BJ (cell line): ENCODE measurements around the gene MAP3K6. TPM values are rescaled to one million over a fixed set of nuclear protein-coding genes. Genes with fewer than 3 reads are reported as not detected.

Source experiments
- CTCF ChIA-PET: fragments of 350-600 bp; formaldehyde crosslinking; extraction: SDS; loops from one replicate; lab custom pipeline; 2021; ENCODE audit warnings: antibody characterized with exemption, inconsistent platforms; lab: Yijun Ruan, JAX
- POLR2A ChIA-PET: fragments of 300-600 bp; sonication (Branson Sonifier 250); formaldehyde crosslinking; extraction: SDS; loops from one replicate; lab custom pipeline; 2021; ENCODE audit warnings: antibody characterized with exemption; lab: Charles Lee
- DNase-seq: peaks from one replicate; pipeline ENCODE4 v3.0.0-alpha.2; 2011; ENCODE audit warnings: low read depth
- H3K27me3 ChIP-seq: 2 replicates; pipeline ENCODE4 v1.6.0; 2011; ENCODE audit warnings: low read length; ENCODE audit not compliant: control insufficient read depth, insufficient read depth
- H3K36me3 ChIP-seq: 2 replicates; pipeline ENCODE4 v1.5.1; 2011; ENCODE audit warnings: low read length; ENCODE audit not compliant: control insufficient read depth, insufficient read depth
- H3K4me3 ChIP-seq: 2 replicates; pipeline ENCODE4 v1.5.1; 2011; ENCODE audit warnings: low read depth, mild to moderate bottlenecking, control low read depth, low read length
- CTCF ChIP-seq: IDR thresholded peaks from 2 replicates; pipeline ENCODE4 v1.5.1; 2011; ENCODE audit warnings: low read depth, mild to moderate bottlenecking, control low read depth, inconsistent platforms, low read length, moderate library complexity; ENCODE audit not compliant: insufficient read depth
- polyA plus RNA-seq: library from polyadenylated mRNA; depleted of rRNA; stranded (reverse); fragments of >200 nt; gene quantifications from 2 replicates; pipeline ENCODE4 v1.2.3, GENCODE V29; 2011

Gene MAP3K6
- polyA plus RNA-seq, 1 experiment, result 18.0 TPM

DNA sequence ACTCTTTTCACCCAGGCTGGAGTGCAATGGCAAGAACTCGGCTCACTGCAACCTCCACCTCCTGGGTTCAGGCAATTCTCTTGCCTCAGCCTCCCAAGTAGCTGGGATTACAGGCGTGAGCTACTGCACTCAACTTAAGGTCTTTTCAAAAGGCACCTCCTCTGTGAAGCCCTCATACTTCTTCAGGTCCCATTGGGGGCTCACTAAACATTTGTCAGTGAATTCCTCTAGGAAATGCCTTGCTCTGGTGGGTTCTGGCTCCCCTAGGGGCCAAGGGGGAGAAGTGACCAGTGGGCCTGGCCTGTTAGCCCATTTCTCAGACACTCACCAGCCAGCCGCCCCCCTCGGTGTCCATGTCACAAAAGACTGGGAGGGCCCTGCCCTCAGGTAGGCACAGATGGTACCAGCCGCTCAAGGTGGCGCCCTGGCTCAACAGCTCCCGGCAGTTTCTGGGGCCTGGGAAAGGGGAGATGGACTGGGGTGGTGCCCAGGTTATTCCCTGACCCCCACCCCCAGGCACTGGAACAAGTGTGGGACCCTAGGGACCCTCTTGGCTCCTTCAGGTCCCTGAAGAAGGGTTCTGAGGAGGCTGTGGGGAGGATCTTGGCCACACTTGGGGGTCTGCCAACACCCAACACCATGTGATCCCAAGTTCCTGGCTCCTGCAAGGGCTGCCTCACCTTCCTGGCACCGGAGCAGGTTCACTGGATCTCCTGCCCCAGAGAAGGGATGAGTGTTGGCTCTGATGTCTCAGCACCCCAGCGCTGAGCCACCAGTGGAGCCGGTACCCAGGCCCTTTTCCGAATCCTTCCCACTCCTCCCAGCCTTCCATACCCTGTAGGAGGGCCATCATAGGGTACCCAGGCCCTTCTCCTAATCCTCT lies 6.3 kb upstream of the MAP3K6 start:
- H3K4me3 ChIP-seq, result no peak overlapping the region
- CTCF ChIA-PET, result no interaction called here
- POLR2A ChIA-PET, result no interaction called here

GRCh38 chr1:27372022-27372807 lies 5.5 kb upstream of the MAP3K6 start:
- TF ChIP-seq CTCF, result no peak
- Histone ChIP-seq H3K27me3 (no peaks in the 10 kb centered on the region; the same call in 1 of the 2 replicates), H3K36me3 (no peaks in the 10 kb centered on the region), H3K4me3 (no peak overlapping the region)
- no peak for DNase-seq
- CTCF ChIA-PET, result interaction anchor here (0.6 to 5.0 kb wide), 4 partner anchors 15 to 88 kb away, joined by 3 to 29 read pairs (median 7); no protein-coding TSS in a partner anchor
- POLR2A ChIA-PET, result no interaction called here

More for the DNA sequence above, 6.3 kb upstream of the MAP3K6 start:
- TF ChIP-seq CTCF, result peak; percentile 31; the same call in 1 of the 2 replicates
- H3K36me3 ChIP-seq, result no peaks in the 10 kb centered on the region
- no peak for DNase-seq
- no peaks in the 10 kb centered on the region; the same call in 1 of the 2 replicates for H3K27me3 ChIP-seq

GRCh38 chr1:27368869-27369582 lies 2.3 kb upstream of the MAP3K6 start:
- no peak overlapping the region for H3K4me3 ChIP-seq
- ChIA-PET CTCF (interaction anchor here (0.8 to 6.1 kb wide), 9 partner anchors 10 to 70 kb away, joined by 3 to 118 read pairs (median 6); partner anchors contain the start of gene CD164L2), POLR2A (no interaction called here)
- DNase-seq, result no peak
- H3K36me3 ChIP-seq, result no peaks in the 10 kb centered on the region
- H3K27me3 ChIP-seq, result no peaks in the 10 kb centered on the region
- peak; percentile 35 for TF ChIP-seq CTCF

DNA sequence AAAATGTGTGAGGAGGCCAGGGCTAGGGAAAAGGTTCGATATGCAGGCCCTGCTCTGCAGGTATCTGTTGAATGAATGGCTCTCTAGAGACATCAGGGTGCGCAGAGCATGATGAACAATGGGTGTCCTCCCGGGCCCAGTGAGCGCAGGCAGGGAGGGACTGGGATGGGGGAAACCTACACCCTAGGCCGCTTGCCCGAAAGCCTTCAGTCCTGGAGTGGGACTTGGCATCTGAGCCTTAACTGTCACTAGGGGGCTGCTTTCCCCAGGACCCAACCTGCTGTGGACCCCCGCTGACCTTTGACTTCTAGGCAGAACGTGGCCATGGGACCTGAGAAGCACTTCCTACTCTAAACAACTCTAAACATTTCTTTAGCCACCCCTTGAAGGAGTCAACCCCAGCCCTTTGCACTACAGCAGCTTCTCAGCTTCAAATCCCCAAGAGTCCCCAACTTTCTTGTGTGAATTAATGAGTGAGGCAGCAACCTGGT lies 444 bp upstream of the MAP3K6 start:
- no peak for DNase-seq
- Histone ChIP-seq H3K4me3 (peak overlapping the region; percentile 56), H3K36me3 (peaks cover 9% of the 10 kb centered on the region), H3K27me3 (no peaks in the 10 kb centered on the region)
- ChIA-PET CTCF (interaction anchor here (0.7 to 6.1 kb wide), 26 partner anchors 8 to 480 kb away, joined by 3 to 118 read pairs (median 6); partner anchors contain the start of genes CD164L2, FCN3, GPR3 and SYTL1), POLR2A (interaction anchor here (1.0 kb wide), 1 partner anchor 68 kb away, joined by 5 read pairs; no protein-coding TSS in a partner anchor)
- no peak for TF ChIP-seq CTCF
